ENCODE measurements around the gene THAP3.

THAP3 gene

GRCh38 chr1:6624710-6625583 is at the start of gene THAP3:
THAP3 (plus strand) TSS chr1:6624868; CDS start chr1:6625219, 351 bp downstream.
- no peak for DNase-seq (ENCODE audit: low read depth, low spot score)

GRCh38 chr1:6577831-6578525 is 46.7 kb upstream of the THAP3 start:
- DNase-seq (ENCODE audit: low read depth, low spot score): no peak

- no peak for DNase-seq (ENCODE audit: low read depth, low spot score)
These were observed 45.9 kb upstream of the THAP3 start for GRCh38 chr1:6578624-6579373.

DNA sequence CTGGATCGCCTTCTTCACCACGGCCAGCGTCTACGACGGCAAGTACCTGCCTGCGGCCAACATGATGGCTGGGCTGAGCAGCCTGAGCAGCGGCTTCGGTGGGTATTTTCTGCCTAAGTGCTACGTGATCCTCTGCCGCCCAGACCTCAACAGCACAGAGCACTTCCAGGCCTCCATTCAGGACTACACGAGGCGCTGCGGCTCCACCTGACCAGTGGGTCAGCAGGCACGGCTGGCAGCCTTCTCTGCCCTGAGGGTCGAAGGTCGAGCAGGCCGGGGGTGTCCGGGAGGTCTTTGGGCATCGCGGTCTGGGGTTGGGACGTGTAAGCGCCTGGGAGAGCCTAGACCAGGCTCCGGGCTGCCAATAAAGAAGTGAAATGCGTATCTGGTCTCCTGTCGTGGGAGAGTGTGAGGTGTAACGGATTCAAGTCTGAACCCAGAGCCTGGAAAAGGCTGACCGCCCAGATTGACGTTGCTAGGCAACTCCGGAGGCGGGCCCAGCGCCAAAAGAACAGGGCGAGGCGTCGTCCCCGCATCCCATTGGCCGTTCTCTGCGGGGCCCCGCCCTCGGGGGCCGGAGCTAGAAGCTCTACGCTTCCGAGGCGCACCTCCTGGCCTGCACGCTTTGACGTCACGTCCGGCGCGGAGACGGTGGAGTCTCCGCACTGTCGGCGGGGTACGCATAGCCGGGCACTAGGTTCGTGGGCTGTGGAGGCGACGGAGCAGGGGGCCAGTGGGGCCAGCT is 45.1 kb upstream of the THAP3 start, which contains the start of gene ZBTB48:
TSS of gene ZBTB48 (plus strand) at position 621 of the 745 bp plus-strand sequence. CDS start 616 bp downstream, outside the sequence.
- DNase-seq (ENCODE audit: low read depth, low spot score): peak; percentile 91

GRCh38 chr1:6580119-6580592 is 44.5 kb upstream of the THAP3 start:
- DNase-seq (ENCODE audit: low read depth, low spot score): no peak

GRCh38 chr1:6580593-6581409 is 43.9 kb upstream of the THAP3 start:
- DNase-seq (ENCODE audit: low read depth, low spot score): no peak

DNA sequence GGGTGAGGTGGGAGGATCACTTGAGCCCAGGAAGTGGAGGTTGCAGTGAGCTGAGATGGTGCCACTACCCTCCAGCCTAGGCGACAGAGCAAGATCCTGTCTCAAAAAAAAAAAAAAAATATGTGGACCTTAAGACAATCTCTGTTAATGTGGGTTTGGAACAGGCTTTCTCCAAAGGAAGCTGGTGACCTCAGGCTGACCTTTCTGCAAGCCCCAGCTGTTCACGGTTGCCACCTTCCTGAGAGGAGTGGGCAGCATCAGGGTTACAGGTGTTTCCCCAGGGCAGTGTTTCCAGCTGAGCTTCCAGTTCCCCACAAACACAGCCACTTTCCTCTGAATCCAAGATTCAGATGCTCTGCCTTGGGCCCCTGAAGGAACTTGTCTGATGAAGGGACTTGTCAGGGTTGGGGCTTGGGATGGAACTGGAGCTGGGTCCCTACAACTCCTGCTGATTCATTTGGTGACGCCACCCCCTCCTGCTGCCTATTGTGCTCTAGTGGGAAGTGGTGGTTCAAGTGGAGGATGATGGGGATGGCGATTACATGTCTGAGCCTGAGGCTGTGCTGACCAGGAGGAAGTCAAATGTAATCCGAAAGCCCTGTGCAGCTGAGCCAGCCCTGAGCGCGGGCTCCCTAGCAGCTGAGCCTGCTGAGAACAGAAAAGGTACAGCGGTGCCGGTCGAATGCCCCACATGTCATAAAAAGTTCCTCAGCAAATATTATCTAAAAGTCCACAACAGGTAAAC is 42.9 kb upstream of the THAP3 start:
- DNase-seq (ENCODE audit: low read depth, low spot score): no peak

- no peak for DNase-seq (ENCODE audit: low read depth, low spot score)
These were observed 42.3 kb upstream of the THAP3 start for GRCh38 chr1:6582370-6582769.

GRCh38 chr1:6584126-6585080 is 40.3 kb upstream of the THAP3 start:
- DNase-seq (ENCODE audit: low read depth, low spot score): no peak

DNA sequence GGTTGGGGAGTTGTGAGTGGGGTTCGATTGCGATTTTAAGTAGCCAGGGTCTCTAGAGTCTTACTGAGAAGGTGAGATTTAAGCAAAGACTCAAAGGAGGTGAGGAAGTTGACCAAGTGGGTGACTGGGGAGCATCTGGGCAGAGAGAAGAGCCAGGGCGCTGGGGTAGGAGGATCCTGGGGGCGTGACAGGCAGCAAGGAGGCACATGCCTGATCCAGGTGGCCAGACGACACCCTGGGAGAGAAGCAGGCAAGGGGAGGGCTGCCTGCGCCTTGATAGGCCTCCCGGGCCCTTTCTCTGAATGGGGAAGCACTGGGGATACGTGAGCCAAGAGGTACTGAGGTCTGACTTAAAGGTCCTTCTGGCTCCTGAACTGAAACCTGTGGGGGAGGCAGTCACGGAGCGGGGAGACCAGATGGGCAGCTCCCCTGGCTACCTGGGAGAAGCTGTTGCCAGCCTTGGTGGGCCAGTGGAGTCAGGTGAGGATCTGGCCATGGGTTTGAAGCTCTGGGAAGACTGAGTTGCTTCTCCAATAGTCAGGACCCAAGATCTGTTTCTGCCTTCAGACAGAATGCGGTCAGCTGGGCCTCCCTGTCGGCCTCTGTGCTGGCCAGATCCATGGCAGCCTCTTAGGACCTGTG is 39.5 kb upstream of the THAP3 start:
- DNase-seq (ENCODE audit: low read depth, low spot score): no peak

DNA sequence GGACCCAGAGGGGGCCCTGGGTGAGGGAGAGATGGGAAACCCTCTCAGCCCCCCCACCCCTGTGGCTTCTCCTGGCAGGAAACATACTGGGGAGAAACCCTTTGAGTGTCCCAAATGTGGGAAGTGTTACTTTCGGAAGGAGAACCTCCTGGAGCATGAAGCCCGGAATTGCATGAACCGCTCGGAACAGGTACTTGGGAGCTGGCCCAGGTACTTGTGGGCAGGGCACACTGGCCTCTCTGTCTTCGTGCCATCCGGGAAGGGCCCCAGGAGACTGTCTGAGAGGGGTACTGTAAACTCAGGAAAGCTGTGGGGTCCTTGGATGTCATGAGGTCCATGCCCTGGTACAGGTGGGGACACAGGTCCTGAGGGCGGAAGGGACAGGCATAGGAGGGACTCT is 38.8 kb upstream of the THAP3 start:
- no peak for DNase-seq (ENCODE audit: low read depth, low spot score)

GRCh38 chr1:6586404-6586816 is 38.3 kb upstream of the THAP3 start:
- no peak for DNase-seq (ENCODE audit: low read depth, low spot score)

DNA sequence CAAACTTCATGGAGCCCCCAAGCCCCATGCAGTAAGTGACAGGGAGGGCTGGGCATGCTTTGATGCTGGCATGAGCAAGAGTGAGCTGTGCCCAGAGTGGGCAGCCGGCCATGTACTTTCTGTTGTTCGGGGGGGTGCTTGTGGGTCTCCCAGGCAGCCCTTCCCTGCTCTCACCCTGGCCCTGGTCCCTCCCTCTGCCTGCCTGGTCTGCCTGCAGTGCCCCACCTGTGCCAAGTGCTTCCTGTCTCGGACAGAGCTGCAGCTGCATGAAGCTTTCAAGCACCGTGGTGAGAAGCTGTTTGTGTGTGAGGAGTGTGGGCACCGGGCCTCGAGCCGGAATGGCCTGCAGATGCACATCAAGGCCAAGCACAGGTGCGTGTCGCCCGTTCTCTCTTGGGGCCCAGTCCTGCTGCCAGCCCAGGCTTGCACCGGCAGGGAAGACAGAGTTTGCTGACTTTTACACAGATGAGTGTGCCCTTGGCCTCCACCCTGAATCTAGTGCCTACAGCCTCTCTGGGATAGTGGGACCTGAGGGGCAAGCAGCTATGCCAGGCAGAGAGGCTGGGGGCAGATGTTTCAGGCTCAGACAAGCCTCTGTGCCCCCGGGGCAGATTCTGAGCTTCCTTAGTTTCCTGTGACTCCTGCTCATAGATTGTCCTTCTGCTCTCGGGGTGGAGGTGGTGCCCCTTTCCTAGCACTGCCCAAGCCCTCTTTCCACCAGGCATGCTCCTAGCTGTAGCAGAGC is 37.2 kb upstream of the THAP3 start:
- DNase-seq (ENCODE audit: low read depth, low spot score): no peak

- no peak for DNase-seq (ENCODE audit: low read depth, low spot score)
These were observed 36.4 kb upstream of the THAP3 start for GRCh38 chr1:6588128-6588892.

DNA sequence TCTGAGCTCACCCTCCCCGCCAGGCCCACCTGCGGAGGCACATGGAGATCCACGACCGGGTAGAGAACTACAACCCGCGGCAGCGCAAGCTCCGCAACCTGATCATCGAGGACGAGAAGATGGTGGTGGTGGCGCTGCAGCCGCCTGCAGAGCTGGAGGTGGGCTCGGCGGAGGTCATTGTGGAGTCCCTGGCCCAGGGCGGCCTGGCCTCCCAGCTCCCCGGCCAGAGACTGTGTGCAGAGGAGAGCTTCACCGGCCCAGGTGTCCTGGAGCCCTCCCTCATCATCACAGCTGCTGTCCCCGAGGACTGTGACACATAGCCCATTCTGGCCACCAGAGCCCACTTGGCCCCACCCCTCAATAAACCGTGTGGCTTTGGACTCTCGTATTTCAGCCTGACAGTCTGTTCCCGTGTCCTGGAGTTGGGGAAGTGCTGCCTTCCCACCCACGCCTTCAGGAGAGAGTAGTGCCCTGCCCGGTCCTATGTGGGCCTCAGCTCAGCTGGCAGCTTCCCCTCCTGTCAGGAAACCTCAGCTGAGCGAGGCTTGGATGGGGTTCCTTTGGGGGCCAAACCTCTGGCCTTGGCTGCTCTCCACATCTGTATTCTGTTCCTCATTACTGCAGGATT is 35.7 kb upstream of the THAP3 start:
- no peak for DNase-seq (ENCODE audit: low read depth, low spot score)

DNA sequence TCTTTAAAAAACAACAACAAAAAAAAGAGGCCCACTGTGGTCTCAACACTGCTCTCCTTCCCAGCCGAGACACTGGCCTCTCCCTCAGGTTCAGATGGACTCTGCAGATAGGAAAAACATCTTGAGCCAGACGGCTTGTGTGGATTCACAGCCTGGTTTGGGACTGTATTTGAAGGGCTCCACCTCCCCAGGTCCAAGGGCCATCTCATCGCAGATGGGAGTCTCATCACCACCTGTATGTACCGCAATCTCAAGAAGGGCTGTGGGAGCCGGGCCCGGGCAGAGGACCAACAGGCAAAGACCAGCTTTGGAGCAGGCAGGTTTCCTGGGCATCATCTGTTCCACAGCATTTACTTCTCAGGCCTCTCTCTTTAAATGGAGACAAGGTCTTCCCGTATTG is 34.6 kb upstream of the THAP3 start:
- no peak for DNase-seq (ENCODE audit: low read depth, low spot score)

Measured in smooth muscle cell of the brain vasculature (primary cell).